Tibial nerve (tissue), 4 donors: ENCODE measurements around the gene ITPRID2. TPM values are rescaled to one million over a fixed set of nuclear protein-coding genes. Genes with fewer than 3 reads are reported as not detected.
A peak's percentile ranks its signal among the peaks of the same experiment; 100 is the strongest.

Experiments
- DNase-seq, 2 donors: peaks; one replicate each; pipeline ENCODE4 v3.0.0-alpha.2; 2019; ENCODE audit warnings: low spot score in 2 of 2
- H3K27ac ChIP-seq, 4 donors: fragments of 200-600 bp; sonication (generic) in 3 of 4; one replicate each; pipeline ENCODE4 v1.5.1; 2017 to 2019; ENCODE audit warnings: mild to moderate bottlenecking in 1 of 4
- H3K27me3 ChIP-seq, 2 donors: fragments of 200-600 bp; sonication (generic) in 1 of 2; one replicate each; pipeline versions ENCODE4 v1.5.1 to v1.6.0; 2017 to 2019
- H3K36me3 ChIP-seq, 3 donors: fragments of 200-600 bp; sonication (generic); one replicate each; pipeline ENCODE4 v1.5.1; 2018 to 2019
- H3K4me1 ChIP-seq, 4 donors: fragments of 200-600 bp; sonication (generic) in 3 of 4; one replicate each; pipeline ENCODE4 v1.5.1; 2017 to 2019
- H3K4me3 ChIP-seq, 4 donors: fragments of 200-600 bp; sonication (generic) in 3 of 4; one replicate each; pipeline ENCODE4 v1.5.1; 2017 to 2019; ENCODE audit warnings: mild to moderate bottlenecking in 1 of 4, moderate library complexity in 1 of 4
- H3K9me3 ChIP-seq, 4 donors: fragments of 200-600 bp; sonication (generic) in 3 of 4; one replicate each; pipeline ENCODE4 v1.5.1; 2017 to 2019
- EP300 ChIP-seq, 2 donors: sonication (generic); formaldehyde crosslinking; IDR thresholded peaks; one replicate each; pipeline ENCODE4 v1.6.1; 2017; ENCODE audit warnings: antibody characterized with exemption in 2 of 2, mild to moderate bottlenecking in 1 of 2
- POLR2A ChIP-seq, 2 donors: fragments of 450-650 bp; IDR thresholded peaks; one replicate each; pipeline ENCODE4 v1.6.1; 2017; ENCODE audit warnings: antibody characterized with exemption in 2 of 2, mild to moderate bottlenecking in 2 of 2, moderate library complexity in 2 of 2
- WGBS, 2 donors: methylation state at CpG; one replicate each; pipeline ENCODE4 v1.1.5; 2018; 5-methylcytosine and 5-hydroxymethylcytosine counted together
- total RNA-seq, 4 donors: library from RNA; depleted of rRNA; stranded (reverse); fragments of >200 nt; gene quantifications; one replicate each; pipeline ENCODE4 v1.1.0, GENCODE V29; 2016
- TF ChIP-seq, protein P1 (sequence below), 5 experiments: fragments of 200-600 bp in 3 of 5; fragments of 450-650 bp in 2 of 5; sonication (generic) in 3 of 5; IDR thresholded peaks; one replicate each; pipeline ENCODE4 v1.5.1; 2016 to 2019; ENCODE audit warnings: antibody characterized with exemption in 5 of 5, mild to moderate bottlenecking in 3 of 5, moderate library complexity in 2 of 5

ITPRID2 gene
- total RNA-seq, 4 donors from 2014 or later = 203 to 300 (median 245) TPM

DNA sequence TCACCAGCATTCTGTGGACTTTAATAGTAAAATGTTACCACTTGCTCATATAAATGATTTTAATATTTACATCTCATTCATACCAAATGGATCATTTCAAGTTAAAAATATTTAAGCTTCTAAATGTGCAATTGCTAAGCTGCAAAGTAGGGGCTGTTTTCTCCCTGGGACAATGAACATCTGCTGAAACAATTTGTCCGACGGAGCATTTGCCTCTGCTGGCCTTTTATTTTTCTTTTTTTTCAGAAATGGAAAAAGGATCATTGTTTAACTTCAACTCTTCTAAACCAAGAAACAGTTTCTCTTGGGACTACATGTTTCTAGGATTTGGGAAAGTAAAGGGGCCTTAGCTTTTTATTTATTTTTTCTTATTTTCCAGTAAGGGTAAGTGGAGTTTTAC is 43.8 kb upstream of the ITPRID2 start:
- WGBS, 2 donors = 23 to 32% methylated on average over 2 of the region's 2 CpGs
- Histone ChIP-seq H3K4me3 (no peak overlapping the region), H3K27me3 (no peaks in the 10 kb centered on the region), H3K36me3 (no peaks in the 10 kb centered on the region), H3K4me1 (peaks cover 0 to 58% (median 28%) of the 10 kb centered on the region in 4 donors), H3K9me3 (no peaks in the 10 kb centered on the region), H3K27ac (peak overlapping the region in 3 of 4 donors; percentile 32 to 73 (median 58))
- TF ChIP-seq, protein P1, sequence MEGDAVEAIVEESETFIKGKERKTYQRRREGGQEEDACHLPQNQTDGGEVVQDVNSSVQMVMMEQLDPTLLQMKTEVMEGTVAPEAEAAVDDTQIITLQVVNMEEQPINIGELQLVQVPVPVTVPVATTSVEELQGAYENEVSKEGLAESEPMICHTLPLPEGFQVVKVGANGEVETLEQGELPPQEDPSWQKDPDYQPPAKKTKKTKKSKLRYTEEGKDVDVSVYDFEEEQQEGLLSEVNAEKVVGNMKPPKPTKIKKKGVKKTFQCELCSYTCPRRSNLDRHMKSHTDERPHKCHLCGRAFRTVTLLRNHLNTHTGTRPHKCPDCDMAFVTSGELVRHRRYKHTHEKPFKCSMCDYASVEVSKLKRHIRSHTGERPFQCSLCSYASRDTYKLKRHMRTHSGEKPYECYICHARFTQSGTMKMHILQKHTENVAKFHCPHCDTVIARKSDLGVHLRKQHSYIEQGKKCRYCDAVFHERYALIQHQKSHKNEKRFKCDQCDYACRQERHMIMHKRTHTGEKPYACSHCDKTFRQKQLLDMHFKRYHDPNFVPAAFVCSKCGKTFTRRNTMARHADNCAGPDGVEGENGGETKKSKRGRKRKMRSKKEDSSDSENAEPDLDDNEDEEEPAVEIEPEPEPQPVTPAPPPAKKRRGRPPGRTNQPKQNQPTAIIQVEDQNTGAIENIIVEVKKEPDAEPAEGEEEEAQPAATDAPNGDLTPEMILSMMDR (IDR thresholded peaks at IDR 0.05) = no peak
- TF ChIP-seq EP300 (IDR thresholded peaks at IDR 0.05) = no peak
- TF ChIP-seq POLR2A (IDR thresholded peaks at IDR 0.05) = no peak
- no peak for DNase-seq

DNA sequence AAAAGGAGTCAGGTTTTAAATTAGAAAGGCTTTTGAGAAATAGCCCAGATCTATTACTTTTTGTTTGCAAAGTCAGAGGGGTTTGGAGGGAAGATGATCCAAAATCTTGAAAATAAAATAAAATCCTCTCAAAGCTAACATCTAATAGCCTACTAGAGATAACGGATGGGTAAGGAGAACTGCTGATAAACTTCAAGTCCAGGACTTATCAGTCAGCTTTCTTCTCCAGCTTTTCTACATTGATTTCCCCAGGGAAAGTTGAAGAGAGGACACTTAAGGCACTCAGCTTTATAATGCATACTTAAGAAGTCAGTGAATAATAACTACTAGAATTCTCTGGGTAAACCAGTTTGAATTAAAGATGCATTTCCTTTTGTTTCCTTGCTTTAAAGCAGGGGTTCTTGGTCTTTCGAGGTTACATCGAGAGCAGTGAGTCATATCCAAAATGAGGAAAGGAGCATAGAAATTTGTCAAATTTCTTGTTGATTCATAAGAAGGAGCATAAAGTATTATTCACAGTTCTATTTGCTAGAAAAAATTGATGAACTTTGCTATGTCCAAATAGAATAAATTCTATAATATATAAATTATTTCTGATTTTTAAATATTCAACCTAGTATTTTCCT is 43.2 kb upstream of the ITPRID2 start:
- no peak for DNase-seq
- no peak for TF ChIP-seq EP300 (IDR thresholded peaks at IDR 0.05)
- TF ChIP-seq, protein P1 (IDR thresholded peaks at IDR 0.05) = no peak
- no peak for TF ChIP-seq POLR2A (IDR thresholded peaks at IDR 0.05)
- H3K4me1 ChIP-seq = peaks cover 0 to 58% (median 28%) of the 10 kb centered on the region in 4 donors
- H3K9me3 ChIP-seq = no peaks in the 10 kb centered on the region
- peak overlapping the region in 3 of 4 donors; percentile 32 to 73 (median 58) for H3K27ac ChIP-seq
- WGBS, 2 donors = 27 to 29% methylated on average over 3 of the region's 3 CpGs
- H3K27me3 ChIP-seq = no peaks in the 10 kb centered on the region
- no peaks in the 10 kb centered on the region for H3K36me3 ChIP-seq
- H3K4me3 ChIP-seq = no peak overlapping the region

DNA sequence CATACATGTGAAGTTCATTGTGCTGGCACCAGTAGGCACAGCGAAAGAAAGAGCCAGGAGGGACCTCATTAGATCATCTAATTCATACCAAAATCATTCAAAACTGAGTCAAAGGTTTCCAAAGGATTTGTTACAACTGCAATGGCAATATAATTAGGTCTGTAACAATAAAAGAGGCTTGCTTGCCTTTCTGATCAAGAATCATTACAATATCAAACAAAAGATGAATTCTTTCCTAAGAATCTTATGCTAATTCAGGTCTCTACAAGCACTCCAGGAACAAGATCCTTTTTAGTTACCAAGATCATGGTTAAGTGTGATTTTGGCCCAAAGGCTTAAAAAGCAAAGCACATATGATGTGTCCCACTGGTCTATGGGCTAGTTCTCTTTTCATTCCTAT is 41.9 kb upstream of the ITPRID2 start:
- no peaks in the 10 kb centered on the region for H3K36me3 ChIP-seq
- no peaks in the 10 kb centered on the region for H3K27me3 ChIP-seq
- DNase-seq = no peak
- H3K27ac ChIP-seq = peak overlapping the region in 2 of 4 donors; percentile 58 to 73
- H3K4me1 ChIP-seq = peaks cover 0 to 58% (median 28%) of the 10 kb centered on the region in 4 donors
- H3K9me3 ChIP-seq = no peaks in the 10 kb centered on the region
- no peak overlapping the region for H3K4me3 ChIP-seq
- 70 to 75% methylated on average over 1 of the region's 1 CpG for whole genome bisulfite sequencing, 2 donors
- TF ChIP-seq, protein P1 (IDR thresholded peaks at IDR 0.05) = no peak
- no peak for TF ChIP-seq POLR2A (IDR thresholded peaks at IDR 0.05)
- no peak for TF ChIP-seq EP300 (IDR thresholded peaks at IDR 0.05)

DNA sequence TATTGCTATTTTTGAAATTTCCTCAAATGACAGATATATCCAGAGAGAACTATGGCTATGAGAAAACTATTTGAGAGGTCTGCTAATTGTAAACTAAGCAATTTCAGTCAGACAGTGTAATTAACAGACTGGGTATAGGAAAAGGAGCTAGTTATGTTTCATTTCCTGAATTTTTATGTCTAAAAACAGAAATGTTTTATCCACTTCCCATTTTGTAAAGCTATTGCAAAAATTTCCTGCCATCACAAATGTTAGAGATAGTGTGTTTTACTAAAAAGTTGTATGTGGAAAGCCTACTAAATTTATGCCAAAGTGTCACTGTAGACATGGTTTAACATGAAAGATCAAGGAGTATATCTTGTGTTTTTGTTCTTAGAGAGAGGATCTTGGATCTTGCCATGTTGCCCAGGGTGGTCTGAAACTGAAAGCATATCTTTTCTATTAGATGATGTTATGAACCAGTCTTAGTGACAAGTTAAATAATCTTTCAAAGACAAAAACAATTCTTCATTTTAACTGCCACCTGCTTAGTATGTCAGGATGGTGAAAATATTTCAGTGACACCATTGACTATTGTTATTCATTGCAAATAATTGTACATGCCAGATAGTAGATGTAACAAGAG is 40.5 kb upstream of the ITPRID2 start:
- Histone ChIP-seq H3K4me3 (no peak overlapping the region), H3K36me3 (no peaks in the 10 kb centered on the region), H3K4me1 (peaks cover 0 to 51% (median 28%) of the 10 kb centered on the region in 4 donors), H3K27ac (peak overlapping the region in 2 of 4 donors; percentile 50 to 73), H3K9me3 (no peaks in the 10 kb centered on the region), H3K27me3 (no peaks in the 10 kb centered on the region)
- TF ChIP-seq EP300 (IDR thresholded peaks at IDR 0.05) (no peak), POLR2A (IDR thresholded peaks at IDR 0.05) (no peak)
- TF ChIP-seq, protein P1 (IDR thresholded peaks at IDR 0.05) = no peak
- DNase-seq = no peak

DNA sequence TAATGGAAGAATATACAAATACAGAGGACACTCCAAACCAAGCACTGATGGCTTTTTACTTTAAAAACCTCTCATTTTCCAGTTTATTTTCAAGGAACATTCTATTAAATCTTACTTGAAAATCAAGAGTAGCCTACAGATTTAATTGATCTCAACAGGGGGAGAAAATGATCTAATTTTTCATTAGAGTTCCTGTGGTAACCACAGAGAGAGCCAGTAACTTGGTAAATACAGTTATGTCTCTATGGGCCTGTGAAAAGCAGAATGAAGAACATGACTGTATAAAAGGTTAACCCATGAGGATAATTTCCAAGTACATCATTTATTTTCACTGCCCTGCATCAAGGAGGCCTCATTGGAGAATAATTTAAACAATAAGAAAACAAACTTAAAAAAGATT is 39.8 kb upstream of the ITPRID2 start:
- H3K36me3 ChIP-seq = no peaks in the 10 kb centered on the region
- H3K9me3 ChIP-seq = no peaks in the 10 kb centered on the region
- DNase-seq = no peak
- H3K4me1 ChIP-seq = peaks cover 0 to 50% (median 25%) of the 10 kb centered on the region in 4 donors
- H3K4me3 ChIP-seq = no peak overlapping the region
- H3K27me3 ChIP-seq = no peaks in the 10 kb centered on the region
- TF ChIP-seq POLR2A (IDR thresholded peaks at IDR 0.05) (no peak), EP300 (IDR thresholded peaks at IDR 0.05) (no peak)
- TF ChIP-seq, protein P1 (IDR thresholded peaks at IDR 0.05) = no peak
- peak overlapping the region in 2 of 4 donors; percentile 50 to 73 for H3K27ac ChIP-seq
